ENCODE measurements around the gene HSBP1L1.

HSBP1L1 gene

DNA sequence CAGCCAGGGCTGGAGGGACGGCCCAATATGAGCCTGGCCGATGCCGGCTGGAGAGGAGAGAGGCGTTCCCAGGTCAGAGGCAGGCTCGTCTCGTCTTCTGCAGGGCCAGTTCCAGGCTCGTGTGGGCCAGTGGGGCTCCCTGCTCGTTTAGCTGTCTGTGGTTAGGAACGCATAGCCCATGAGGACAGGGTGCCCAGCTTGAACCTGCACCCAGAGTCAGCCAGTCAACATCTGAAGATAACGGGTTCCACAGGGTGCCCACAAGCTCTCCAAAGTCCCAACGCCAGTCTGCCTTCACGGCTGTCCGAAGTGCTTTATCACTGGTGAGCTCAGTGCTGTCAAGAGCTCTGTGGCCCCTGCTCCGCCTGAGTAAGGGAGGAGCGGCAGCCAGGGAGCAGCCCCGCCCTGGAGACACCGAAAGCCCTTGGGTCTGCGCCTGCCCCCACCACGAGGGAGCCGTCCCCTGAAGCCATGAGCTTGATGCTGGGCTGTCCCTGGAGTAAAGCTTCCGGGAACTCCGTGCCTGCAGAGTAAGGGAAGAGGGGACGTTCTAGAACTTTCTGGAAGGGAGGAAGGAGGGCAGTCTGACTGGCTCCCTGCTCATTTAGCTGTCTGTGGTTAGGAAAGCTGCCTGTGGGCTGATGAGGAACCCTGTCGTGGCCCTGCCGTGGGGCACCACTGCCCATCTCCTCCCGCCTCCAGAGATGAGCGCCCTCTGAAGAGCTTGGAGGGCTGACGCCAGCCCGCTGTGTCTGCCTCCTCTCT lies 2.7 kb upstream of the HSBP1L1 start:
- no peak for DNase-seq

DNA sequence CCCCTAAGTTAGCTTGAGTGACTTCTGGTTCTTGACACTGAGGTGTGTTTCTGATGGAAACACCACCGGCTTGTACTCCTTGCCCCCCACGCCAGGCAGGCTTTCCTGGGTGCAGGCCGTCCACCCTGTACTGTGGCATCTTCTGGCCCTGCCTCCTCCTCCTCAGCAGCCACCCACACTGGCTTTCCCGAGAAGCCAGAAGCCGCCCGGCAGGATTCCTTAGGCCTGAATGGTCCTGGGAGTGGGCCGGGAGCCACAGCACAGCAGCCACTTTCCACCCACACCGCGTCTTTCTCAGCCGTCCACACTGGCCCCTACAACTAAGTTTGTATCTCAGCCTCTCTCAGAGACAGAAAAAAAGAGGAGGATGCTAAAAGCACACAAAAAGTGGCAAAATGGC lies 2.1 kb upstream of the HSBP1L1 start:
- DNase-seq: no peak

DNA sequence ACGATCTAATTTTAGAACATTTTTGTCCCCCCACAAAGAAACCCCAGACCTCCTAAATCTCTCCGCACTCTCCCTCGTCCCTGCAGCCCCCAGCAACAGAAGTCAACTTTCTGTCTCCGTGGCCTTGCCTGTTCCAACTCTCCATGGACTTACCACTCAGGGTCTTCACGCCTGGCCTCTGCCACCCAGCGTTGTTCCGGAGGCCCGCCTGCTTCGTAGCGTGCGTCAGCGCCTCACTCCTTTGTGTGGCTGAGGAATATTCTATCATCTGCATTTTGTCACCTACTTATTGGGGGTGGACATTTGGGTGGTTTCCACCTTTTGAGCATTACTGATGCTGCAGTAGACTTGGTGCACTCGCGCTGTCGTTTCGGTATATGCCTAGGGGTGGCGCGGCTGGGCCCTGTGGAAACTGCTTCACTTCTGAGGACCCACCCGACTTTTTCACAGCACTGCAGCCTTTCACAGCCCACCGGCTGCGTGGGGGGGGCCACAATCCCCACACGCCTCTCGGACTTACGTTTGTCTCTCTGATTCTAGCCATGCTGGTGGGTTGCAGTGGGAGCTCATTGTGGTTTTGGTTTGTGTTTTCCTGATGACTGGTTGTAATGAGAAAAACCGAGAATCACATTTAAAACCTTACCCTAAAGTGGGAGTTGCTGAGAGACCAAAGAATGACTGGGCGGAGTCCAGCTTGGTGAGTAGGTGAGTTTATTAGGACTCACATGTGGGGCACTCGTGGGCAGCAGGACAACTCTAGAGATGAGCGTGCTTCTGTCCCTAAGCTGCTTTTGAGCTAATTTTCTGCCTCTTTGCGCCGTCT lies 1.4 kb upstream of the HSBP1L1 start:
- DNase-seq: peak; percentile 57

DNA sequence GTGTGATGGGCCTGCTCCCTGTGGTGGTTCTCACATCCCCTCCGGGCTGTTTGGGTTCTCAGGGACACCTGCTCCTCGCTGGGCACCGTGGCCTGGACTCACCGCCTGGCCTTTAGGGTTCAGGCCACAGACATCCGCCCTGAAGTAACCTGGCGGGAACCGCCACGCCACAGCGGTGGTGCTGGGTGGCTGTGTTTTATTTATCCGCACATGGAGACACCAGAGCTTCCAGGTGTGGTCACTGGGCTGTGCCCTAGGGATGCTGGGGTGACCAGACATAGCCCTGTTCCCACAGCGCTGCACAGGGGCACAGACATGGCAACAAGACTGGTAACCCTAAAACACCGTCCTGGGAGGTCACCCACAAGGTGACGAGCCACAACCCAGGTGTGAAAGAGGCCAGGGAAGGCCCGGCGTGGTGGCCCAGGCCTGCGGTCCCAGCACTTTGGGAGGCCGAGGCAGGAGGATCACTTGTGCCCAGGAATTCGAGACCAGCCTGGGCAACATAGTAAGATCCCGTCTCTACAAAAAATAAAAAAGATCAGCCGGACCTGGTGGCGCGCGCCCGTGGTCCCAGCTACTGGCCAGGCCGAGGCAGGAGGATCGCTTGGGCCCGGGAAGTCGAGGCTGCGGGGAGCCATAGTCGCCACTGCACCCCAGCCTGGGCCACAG lies 649 bp upstream of the HSBP1L1 start:
- DNase-seq: no peak

DNA sequence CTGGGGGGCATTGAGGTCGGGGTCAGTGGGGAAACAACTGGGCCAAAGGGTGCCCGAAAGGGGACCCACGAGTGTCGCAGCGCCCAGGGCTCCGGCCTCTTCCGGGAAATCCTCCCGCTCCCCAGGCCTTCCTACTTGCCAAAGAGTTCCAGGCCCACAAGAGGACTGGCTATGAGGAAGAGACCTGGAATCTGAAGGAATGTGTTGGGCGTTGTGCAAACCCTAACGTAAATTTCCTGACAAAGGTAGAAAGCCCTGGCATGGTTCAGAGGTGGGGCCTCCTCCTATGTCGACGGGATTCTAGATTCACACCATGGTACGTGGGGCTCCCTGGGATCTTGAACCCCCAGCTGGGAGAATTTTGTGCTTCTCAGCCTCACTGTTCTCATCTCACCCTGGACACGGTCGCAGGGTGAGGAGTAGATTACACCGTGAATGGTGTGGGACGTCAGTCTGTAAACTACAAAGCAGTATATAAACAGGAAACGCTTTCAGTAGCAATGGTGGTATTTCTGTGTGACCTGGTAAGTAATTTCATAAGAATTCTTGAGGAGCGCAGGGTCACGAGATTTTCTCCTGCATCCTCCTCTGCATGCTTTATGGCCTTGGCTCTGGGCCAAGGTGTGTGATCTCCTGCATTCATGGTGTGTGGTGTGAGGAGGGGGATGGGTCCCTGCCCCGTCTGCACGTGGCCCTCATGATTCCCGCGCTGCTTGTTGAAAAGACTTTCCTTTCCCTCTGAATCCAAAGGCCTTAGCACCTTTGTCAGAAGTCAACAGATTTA lies 868 bp downstream of the HSBP1L1 start:
- peak; percentile 17 for DNase-seq

DNA sequence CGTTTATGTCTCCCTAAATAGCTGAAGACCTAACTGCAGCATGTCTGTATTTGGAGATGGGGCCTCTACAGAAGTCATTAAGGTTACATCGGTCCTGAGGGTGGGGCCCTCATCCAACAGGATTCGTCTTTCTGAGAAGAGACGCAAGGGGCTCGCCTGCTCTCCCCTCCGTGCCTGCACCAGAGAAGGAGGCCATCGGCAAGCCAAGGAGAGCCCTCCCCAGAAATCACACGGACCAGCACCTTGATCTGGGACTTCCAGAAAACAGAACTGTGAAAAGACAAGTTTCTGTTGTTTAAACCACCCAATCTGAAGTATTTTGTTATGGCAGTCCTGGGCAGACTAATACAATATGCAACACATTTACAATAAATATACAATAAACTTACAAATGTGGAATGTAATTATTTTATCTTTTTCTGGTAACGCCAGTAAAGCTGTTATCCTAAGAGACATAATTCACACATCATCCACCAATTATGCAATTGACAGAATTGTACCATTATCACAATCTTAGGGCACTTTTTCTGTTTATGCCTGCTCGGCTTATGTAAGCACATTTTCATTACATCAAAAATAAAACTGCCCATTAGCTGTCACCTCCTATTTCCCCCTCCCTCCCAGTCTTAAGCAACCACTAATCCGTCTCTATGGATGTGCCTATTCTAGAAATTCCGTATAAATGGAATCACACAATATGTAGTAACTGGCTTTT lies 6.1 kb downstream of the HSBP1L1 start:
- DNase-seq: no peak

DNA sequence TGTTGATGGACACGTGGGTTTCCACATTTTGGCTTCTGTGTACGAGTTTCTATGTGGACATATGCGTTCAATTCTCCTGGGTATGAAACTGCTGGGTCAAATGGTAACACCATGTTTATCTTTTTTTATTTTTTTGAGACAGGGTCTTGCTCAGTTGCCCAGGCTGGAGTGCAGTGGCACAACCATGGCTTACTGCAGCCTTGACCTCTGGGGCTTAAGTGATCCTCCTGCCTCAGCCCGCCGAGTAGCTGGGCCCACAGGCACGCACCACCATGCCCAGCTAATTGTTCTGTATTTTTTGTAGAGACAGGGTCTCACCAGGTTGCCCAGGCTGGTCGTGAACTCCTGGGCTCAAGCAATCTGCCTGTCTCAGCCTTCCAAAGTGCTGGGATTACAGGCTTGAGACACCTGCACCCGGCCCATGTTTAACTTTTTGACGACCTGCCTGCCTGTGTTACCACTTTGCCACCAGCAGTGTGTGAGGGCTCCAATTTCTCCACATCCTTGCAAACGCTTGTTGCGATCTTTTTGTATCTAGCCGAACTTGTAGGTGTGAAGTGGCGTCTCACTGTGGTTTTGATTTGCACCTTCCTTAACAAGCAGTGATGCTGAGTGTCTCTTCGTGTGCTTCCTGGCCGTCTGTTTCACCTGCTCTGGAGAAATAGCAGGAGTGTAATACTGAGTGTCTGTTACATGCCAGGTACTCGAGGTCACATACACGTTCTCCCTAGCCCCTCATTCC lies 6.9 kb downstream of the HSBP1L1 start:
- no peak for DNase-seq

DNA sequence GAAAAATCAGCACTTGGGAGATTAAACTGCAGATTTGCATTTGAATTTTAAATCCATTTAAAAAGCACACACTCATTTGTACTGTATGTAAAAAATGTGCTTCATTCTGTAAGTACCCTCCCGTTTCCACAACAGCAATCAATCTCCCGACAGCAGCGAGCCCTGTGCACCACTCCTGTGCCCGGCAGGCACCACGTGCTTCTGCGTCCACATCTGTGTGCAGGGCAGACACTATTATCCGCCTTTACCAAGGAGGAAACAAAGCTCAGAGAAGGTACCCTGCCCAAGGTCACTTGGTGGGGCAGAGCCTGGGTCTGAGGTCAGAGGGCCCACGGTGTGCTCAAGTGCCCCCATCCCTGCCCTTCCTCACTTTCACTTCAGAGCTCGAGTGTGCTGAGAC lies 7.5 kb downstream of the HSBP1L1 start:
- DNase-seq: no peak

DNA sequence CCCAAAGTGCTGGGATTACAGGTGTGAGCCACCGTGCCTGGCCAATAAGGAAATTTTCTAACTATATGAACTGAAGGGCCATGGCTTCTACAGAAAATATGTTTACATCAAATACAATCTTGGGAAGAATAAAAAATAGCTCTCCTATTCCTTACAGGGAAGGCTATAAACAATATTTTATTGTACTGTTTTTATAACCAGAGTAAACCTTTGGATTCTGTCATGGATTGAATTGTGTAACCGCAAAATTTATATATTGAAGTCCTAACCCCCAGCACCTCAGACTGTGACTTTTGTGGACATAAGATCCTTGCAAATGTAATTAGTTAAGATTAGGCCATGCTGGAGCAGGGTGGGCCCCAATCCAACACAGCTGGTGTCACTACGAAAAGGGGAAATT lies 8.3 kb downstream of the HSBP1L1 start:
- no peak for DNase-seq

DNA sequence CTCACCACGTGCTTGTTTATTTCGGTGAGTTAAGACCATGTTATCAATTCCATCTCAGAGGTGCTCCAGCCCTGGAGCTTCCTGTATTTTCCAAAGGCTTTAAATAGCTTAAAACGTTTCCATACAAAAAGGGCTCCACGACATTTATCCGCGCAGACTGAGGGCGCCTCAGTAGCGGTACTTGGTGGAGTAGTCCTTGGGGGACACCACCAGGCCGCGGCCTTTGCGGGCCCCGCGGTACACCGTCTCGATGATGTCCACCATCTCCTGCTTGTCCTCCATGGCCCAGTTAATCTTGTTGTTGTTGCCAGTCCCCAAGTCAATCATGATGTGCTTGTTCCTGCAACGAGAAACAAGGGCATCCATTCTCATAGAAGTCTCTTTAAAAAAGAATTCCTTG lies 9.1 kb downstream of the HSBP1L1 start:
- no peak for DNase-seq

DNA sequence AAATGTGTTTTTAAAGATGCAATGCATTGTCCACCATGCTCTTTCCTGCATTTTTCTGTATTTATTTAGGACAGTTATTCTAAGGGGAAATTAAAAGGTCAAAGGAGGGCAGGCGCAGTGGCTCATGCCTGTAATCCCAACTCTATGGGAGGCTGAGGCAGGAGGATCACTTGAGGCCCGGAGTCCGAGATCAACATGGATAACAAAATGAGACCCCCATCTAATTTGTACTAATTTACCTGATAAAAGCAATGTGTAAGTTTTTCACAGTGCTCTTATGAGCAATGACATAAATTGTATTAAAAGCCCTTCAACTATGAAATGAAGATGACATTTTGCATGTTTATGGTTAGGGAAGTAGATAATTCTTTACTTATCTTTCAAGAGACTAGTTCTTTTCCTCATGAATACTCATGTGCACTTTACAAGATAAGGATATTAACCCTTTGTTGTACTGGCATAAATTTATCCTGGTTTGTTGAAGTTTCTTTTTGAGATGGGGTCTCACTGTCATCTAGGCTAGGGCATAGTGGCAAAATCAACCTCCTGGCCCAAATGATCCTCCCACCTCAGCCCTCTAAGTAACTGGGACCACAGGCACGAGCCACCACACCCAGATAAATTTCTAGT lies 9.7 kb downstream of the HSBP1L1 start:
- no peak for DNase-seq

DNA sequence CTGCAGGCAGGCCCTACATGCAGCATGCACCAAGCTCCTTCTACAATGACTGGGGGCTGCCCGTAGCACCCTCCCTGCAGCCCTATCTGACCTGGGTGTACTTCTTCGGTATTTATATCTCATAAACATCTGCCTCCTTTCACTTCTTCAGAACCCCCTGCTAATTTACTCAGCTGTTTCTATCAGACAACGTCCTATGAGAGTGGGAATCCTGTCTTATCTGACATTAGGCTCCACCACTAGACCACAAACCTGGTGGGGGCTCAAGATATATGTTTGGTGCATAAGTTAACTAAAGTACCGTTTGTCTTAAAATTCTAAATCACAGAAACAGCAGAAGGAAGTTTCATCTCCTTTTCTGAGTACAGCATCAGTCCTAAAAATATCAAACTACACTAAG lies 10.6 kb downstream of the HSBP1L1 start:
- no peak for DNase-seq

DNA sequence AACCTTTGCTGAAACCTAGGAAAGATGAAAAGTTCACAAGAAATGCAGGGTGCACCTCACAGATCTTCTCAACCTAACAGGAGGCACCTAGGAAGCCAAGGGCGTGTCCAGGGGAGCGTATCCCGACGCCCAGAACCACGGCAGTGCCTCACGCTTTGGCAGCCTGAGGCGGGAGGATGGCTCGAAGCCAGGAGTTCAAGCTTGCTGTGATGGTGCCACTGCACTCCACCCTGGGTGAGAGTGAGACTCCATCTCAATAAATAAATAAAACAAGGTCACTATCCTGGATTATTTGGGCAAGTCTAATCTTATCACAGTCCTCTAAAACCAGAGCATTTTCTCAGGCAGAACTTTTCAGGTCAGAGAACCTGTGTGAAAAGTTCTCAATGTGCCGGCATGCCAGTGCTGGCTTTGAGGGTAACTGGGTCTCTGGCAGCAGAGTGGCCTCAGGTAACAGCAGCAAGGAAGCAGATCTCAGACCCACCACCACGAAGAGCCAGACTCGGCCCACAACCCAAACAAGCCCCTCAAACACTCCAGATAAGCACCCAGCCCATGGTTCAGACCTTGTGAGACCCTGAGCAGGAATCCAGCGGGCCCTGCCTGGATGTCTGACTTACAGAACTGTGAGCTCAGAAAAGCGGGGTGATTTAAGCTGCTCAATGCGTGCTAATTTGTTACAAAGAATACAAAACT lies 11.7 kb downstream of the HSBP1L1 start:
- no peak for DNase-seq

DNA sequence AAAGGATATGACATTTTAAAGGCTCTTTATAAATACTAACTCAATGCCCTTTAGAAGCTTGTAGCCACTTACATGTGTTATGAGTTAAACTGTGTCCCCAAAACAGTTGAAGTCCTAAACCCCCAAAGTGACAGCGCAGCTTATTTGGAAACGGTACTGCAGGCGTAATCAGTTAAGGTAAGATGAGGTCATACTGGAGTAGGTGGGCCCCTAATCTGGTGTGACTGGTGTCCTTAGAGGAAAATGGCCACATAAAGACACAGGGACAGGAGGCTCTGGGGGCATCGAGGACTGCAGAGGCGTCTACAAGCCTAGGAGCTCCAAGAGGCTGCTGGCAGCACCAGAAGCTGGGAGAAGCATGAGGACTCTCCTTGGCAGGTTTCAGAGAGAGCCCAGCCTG lies 15.4 kb downstream of the HSBP1L1 start:
- DNase-seq: no peak

DNA sequence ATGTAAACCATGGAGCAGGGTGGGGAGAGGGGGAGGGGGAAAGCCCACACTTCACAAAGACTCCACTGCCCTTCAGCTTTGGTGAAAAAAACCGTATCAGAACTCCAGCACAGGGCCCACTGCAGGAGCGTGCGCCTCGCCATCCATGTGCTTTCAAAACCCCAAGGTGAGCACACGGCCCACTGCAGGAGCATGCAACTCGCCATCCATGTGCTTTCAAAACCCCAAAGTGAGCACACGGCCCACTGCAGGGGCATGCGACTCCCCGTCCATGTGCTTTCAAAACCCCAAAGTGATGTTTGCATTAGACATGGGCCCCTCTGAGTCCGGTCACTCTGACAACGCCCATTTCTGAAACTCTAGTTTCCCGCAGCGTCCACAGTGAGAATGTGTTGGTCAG lies 16.1 kb downstream of the HSBP1L1 start:
- DNase-seq: no peak

DNA sequence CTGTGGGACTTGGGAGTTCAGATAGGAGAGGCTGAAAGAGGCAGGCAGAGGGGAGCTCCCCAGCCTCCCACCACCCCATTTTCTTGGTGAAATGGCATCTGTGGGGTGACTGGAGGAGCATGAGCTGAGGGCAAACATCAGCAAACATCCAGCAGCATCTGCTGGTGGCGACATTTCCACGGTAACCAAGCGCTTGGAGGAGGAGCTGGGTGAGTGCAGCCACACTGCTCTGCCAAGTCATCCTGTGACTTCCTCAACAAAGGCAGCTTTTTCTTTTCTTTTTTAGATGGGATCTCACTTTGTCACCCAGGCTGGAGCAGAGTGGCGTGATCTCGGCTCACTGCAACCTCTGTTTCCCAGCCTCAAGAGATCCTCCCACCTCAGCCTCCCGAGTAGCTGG lies 18.3 kb downstream of the HSBP1L1 start:
- DNase-seq: no peak

DNA sequence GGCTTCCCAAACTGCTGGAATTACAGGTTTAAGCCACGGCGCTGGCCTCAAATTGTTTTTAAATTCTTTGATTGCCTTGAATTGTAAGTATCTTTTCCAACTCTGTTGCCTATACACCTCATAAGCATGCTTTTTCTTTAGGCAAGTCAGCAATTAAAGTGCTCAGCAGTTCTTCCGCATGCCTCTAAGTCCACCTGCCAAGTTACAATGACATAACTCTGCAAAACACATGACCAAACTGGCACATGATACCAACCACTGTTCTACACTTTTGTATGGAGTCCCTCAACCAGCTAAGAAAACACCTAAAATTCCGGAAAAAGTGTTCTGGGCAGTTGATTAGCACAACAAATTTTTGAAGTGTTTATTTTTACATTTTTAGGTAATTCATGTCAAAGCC lies 18.8 kb downstream of the HSBP1L1 start:
- DNase-seq: no peak

DNA sequence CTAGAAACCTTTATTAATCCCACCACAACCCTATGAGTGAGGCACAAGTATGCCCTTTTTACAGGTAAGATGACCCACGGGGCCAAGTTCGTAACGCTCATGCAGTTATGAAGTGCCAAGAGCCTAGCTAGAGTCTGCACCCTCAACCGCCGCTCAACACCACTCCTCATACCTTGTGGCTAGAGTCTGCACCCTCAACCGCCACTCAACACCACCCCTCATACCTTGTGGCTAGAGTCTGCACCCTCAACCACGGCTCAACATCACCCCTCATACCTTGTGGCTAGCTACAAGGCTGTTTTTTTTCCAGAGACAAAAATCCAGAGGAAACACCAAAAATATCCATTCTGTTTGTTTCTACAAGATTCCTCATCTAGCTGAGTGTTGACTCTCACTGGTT lies 19.4 kb downstream of the HSBP1L1 start:
- DNase-seq: no peak

DNA sequence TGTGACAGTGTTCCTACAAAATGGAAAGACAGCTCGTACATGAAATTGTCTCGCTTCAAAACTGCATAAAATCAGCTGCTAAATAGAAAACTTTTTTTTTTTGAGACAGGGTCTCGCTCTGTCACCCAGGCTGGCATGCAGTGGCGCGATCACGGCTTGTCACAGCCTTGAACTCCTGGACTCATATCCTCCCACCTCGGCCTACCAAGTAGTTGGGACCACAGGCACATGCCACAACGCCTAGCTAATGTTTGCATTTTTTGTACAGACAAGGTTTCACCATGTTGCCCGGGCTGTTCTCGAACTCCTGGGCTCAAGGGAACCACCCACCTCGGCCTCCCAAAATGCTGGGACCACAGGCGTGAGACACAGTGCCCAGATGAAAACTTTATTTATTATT lies 20.7 kb downstream of the HSBP1L1 start:
- no peak for DNase-seq

DNA sequence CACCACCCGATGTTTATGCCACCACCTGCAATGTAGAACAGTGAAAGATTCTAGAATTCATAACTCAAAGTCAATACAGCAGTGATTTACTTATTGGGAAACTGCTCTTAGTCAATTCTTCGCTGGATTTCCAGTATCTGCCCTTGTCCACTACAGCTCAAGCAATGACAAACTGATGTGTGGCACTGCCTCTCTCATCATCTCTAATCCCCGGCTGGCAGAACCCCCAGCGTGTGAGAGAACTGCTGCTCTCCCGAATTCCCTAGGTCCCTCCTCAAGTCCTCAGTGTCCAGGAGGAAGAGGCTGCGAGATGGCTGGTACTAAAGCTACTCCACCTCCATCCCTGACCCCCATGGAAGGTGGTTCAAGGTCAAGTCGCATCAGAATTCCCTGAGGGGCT lies 22.3 kb downstream of the HSBP1L1 start:
- no peak for DNase-seq

Data from central memory CD4-positive, alpha-beta T cell (primary cell).